ENCODE results near the gene HMGN4.

HMGN4 gene

GRCh38 chr6:26595669-26596269 lies 57.6 kb downstream of the HMGN4 start:
- H3K4me3 ChIP-seq (ENCODE audit: low read length): peak overlapping the region; percentile 99
- peak; percentile 94 for TF ChIP-seq CTCF (conservative IDR thresholded peaks at IDR 0.05; ENCODE audit: low read depth, low read length)
- no peak for DNase-seq (ENCODE audit: low read depth)

All from retinal pigment epithelial cell (primary cell).